ENCODE results near the gene IFITM2. TPM values are rescaled to one million over a fixed set of nuclear protein-coding genes. Genes with fewer than 3 reads are reported as not detected.

The IFITM2 gene
- total RNA-seq, 1 experiment from 2014 or later = 421 TPM

GRCh38 chr11:261624-262023 lies 46.0 kb upstream of the IFITM2 start:
- Histone ChIP-seq H3K79me1 (ENCODE audit: insufficient read depth, low read depth, low read length, poor library complexity, severe bottlenecking) (no peaks in the 10 kb centered on the region), H3K56ac (ENCODE audit: insufficient read length, low read depth, low read length) (no peak overlapping the region), H4K8ac (replicated peaks; ENCODE audit: insufficient read length, low read depth, low read length) (no peak overlapping the region), H3K9ac (ENCODE audit: extremely low read depth, insufficient read length, low read length) (no peak overlapping the region), H2BK120ac (ENCODE audit: low read depth, low read length, poor library complexity, severe bottlenecking) (no peak overlapping the region), H3K4ac (ENCODE audit: low read depth, low read length) (no peak overlapping the region), H4K5ac (ENCODE audit: insufficient read length, low read depth, low read length) (no peak overlapping the region), H3K23me2 (ENCODE audit: insufficient read length, low read depth, low read length, poor library complexity, severe bottlenecking) (no peaks in the 10 kb centered on the region), H3K79me2 (ENCODE audit: insufficient read depth, low read length) (no peaks in the 10 kb centered on the region), H2AK5ac (ENCODE audit: insufficient read length, low read length) (no peak overlapping the region), H3K9me3 (ENCODE audit: control insufficient read depth, low read depth, low read length) (no peaks in the 10 kb centered on the region), H3T11ph (ENCODE audit: low read length) (no peak overlapping the region), H2BK12ac (ENCODE audit: insufficient read length, low read depth, low read length) (no peak overlapping the region), H3K18ac (ENCODE audit: insufficient read length, low read depth, low read length) (no peak overlapping the region), H2BK5ac (ENCODE audit: insufficient read length, low read length) (no peak overlapping the region), H3K4me1 (ENCODE audit: insufficient read depth, low read length) (no peaks in the 10 kb centered on the region), H3K27ac (ENCODE audit: insufficient read length, low read depth, low read length) (no peak overlapping the region), H2BK20ac (ENCODE audit: low read depth, low read length, poor library complexity, severe bottlenecking) (no peak overlapping the region), H4K20me1 (ENCODE audit: control insufficient read depth, insufficient read depth, insufficient read length) (no peaks in the 10 kb centered on the region), H3K23ac (ENCODE audit: insufficient read length, low read depth, low read length) (no peak overlapping the region), H3K27me3 (ENCODE audit: insufficient read depth, low read length) (no peaks in the 10 kb centered on the region), H2AFZ (ENCODE audit: low read length) (no peak overlapping the region), H3K4me2 (ENCODE audit: insufficient read depth, insufficient read length, low read length) (no peak overlapping the region), H4K91ac (ENCODE audit: insufficient read length, low read depth, low read length) (no peak overlapping the region), H3K14ac (ENCODE audit: insufficient read depth, low read length) (no peak overlapping the region), H2BK15ac (ENCODE audit: low read depth, low read length) (no peak overlapping the region)
- no peak for DNase-seq
- peaks cover 27 to 28% of the 10 kb centered on the region in 2 experiments for H3K9me3 Mint-ChIP-seq
- no CpG with 5 or more reads among the region's 4 CpGs for WGBS (ENCODE audit: extremely low coverage, insufficient read length, low lambda C conversion rate)
- H3K4me1 Mint-ChIP-seq = no peaks in the 10 kb centered on the region
- no peak overlapping the region for H3K27ac Mint-ChIP-seq
- H3K36me3 Mint-ChIP-seq (ENCODE audit: insufficient read depth in 1 of 3, low read depth in 3 of 3) = peaks cover 0 to 2% (median 1%) of the 10 kb centered on the region in 3 experiments; a peak in 3 of 7 replicates
- peaks cover 4% of the 10 kb centered on the region for H3K27me3 Mint-ChIP-seq (ENCODE audit: low read depth)
- no peak overlapping the region for H3K4me3 Mint-ChIP-seq
- TF ChIP-seq CTCF (conservative IDR thresholded peaks at IDR 0.05) = no peak
